Naive thymus-derived CD4-positive, alpha-beta T cell (primary cell): ENCODE results near the gene RFX7. TPM values are rescaled to one million over a fixed set of nuclear protein-coding genes. Genes with fewer than 3 reads are reported as not detected.

Experiments used
- ATAC-seq: fragments of 150-1000 bp; cut with Tn5 transposase; 2 replicates; pipeline ENCODE4 v1.10.0; 2021; ENCODE audit warnings: mild to moderate bottlenecking, moderate library complexity
- CTCF ChIA-PET: fragments of 350-600 bp; sonication (Branson Sonifier 250); formaldehyde crosslinking; loops from one replicate; lab custom pipeline; 2021; ENCODE audit warnings: antibody characterized with exemption; lab: Charles Lee
- POLR2A ChIA-PET: fragments of 350-600 bp; sonication (Branson Sonifier 250); formaldehyde crosslinking; loops from one replicate; lab custom pipeline; 2021; ENCODE audit warnings: antibody characterized with exemption, inconsistent platforms; lab: Charles Lee
- DNase-seq, 9 donors: peaks; one replicate each; pipeline versions ENCODE4 v3.0.0 to v3.0.0-alpha.2; 2020 to 2022; ENCODE audit warnings: mixed read lengths in 1 of 9
- H3K27ac ChIP-seq: one replicate; pipeline ENCODE4 v1.7.0; 2013; ENCODE audit warnings: mild to moderate bottlenecking, low read depth, low read length, moderate library complexity
- H3K27me3 ChIP-seq, 2 donors: one replicate each; pipeline ENCODE4 v1.7.0; 2013; ENCODE audit warnings: low read length in 2 of 2, mild to moderate bottlenecking in 2 of 2, moderate library complexity in 2 of 2; ENCODE audit not compliant: control insufficient read depth in 2 of 2, insufficient read depth in 2 of 2
- H3K36me3 ChIP-seq, 3 experiments: 1 replicate in 2 of 3; 2 replicates in 1 of 3; pipeline ENCODE4 v1.7.0; 2013; ENCODE audit warnings: low read length in 3 of 3, mild to moderate bottlenecking in 3 of 3, moderate library complexity in 1 of 3; ENCODE audit not compliant: insufficient read depth in 3 of 3, control insufficient read depth in 2 of 3
- H3K4me1 ChIP-seq, 2 donors: one replicate each; pipeline ENCODE4 v1.7.0; 2013; ENCODE audit warnings: low read length in 2 of 2, mild to moderate bottlenecking in 2 of 2, moderate library complexity in 1 of 2; ENCODE audit not compliant: control insufficient read depth in 2 of 2, insufficient read depth in 2 of 2
- H3K4me3 ChIP-seq: 2 replicates; pipeline ENCODE4 v1.7.0; 2013; ENCODE audit warnings: mild to moderate bottlenecking, low read length
- H3K9me3 ChIP-seq, 3 experiments: 1 replicate in 2 of 3; 2 replicates in 1 of 3; pipeline ENCODE4 v1.7.0; 2013; ENCODE audit warnings: low read length in 3 of 3; ENCODE audit not compliant: control insufficient read depth in 2 of 3
- H3K27ac Mint-ChIP-seq, 9 donors: one replicate each; pipeline ENCODE4 v1.8.0; 2020 to 2022; ENCODE audit warnings: mixed read lengths in 9 of 9, mild to moderate bottlenecking in 8 of 9, moderate library complexity in 5 of 9, inconsistent platforms in 2 of 9
- H3K27me3 Mint-ChIP-seq, 5 donors: one replicate each; pipeline ENCODE4 v1.8.0; 2021 to 2022; ENCODE audit warnings: mixed read lengths in 5 of 5, mild to moderate bottlenecking in 1 of 5
- H3K36me3 Mint-ChIP-seq, 5 donors: one replicate each; pipeline ENCODE4 v1.8.0; 2020 to 2022; ENCODE audit warnings: mixed read lengths in 5 of 5, mild to moderate bottlenecking in 3 of 5, inconsistent platforms in 1 of 5
- H3K4me1 Mint-ChIP-seq, 7 donors: one replicate each; pipeline ENCODE4 v1.8.0; 2020 to 2022; ENCODE audit warnings: mixed read lengths in 7 of 7, mild to moderate bottlenecking in 3 of 7, inconsistent platforms in 1 of 7
- H3K4me3 Mint-ChIP-seq, 10 donors: one replicate each; pipeline ENCODE4 v1.8.0; 2020 to 2022; ENCODE audit warnings: mild to moderate bottlenecking in 10 of 10, mixed read lengths in 10 of 10, moderate library complexity in 6 of 10, inconsistent platforms in 2 of 10
- H3K9me3 Mint-ChIP-seq, 11 donors: one replicate each; pipeline ENCODE4 v1.8.0; 2020 to 2022; ENCODE audit warnings: mixed read lengths in 11 of 11, mild to moderate bottlenecking in 4 of 11, inconsistent platforms in 1 of 11, moderate library complexity in 1 of 11
- intact Hi-C, 2 donors: fragments of 100-400 bp; cut with micrococcal nuclease; formaldehyde crosslinking; loops; one replicate each; pipeline ENCODE4 v1.15.1; 2023
- polyA plus RNA-seq, 2 donors: library from polyadenylated mRNA; unstranded; fragments of 300-500 nt; fragmentation: Illumina TruSeq; gene quantifications; one replicate each; pipeline ENCODE4 v1.2.3, GENCODE V29; 2021
- total RNA-seq, 6 experiments: library from RNA in 5 of 6; stranded (reverse) in 5 of 6; gene quantifications; 1 replicate in 5 of 6; 2 replicates in 1 of 6; pipeline ENCODE4 v1.2.3 and lab custom pipeline; 2021 to 2026

The RFX7 gene
- total and polyA plus RNA-seq, 7 experiments from 2014 or later, result 4.1 to 48.7 (median 22.3) TPM

DNA sequence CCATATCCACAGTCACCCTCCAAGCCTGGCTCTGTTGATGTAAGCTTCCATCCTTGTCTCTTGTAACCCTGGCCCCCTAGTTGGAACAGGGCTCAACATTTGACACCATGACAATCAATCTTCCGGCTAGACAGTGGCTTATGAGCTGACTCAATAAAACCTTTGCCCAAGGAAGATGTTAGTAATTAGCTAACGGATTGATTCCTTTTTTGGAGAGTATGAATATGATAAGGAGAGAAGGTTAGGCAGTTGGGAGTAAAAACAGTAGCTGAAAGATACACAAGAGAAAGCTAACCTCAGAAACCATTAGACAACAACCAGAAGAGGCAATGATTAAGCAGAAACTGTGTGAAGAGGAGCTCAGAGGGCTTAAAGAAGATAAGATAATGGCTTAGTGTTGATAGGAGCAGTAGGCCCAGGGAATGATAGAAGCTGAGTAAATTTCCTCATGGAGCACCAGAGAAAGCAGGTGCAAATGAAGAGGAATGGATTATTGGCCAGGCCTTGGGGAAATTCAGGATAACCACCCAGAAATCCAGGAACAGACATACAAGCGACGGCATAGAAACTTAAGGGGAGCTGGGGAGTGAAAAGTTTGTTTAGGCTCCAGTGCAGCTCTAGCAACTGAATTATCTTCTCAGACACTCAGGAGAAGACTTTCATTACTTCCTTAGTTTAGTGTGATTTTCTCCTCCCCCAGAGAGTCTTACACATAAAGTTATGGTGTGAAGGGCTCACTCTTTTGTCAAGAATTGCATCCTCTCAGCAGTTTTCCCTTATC is 7.8 kb upstream of the RFX7 start:
- DNase-seq (no peak), ATAC-seq (no peak)
- Mint-ChIP-seq H3K9me3 (no peaks in the 10 kb centered on the region), H3K36me3 (no peaks in the 10 kb centered on the region), H3K4me1 (peaks cover 0 to 3% (median 0%) of the 10 kb centered on the region in 7 donors), H3K4me3 (no peak overlapping the region), H3K27ac (peak overlapping the region in 1 of 9 donors; percentile 6), H3K27me3 (peaks cover 17 to 30% (median 28%) of the 10 kb centered on the region in 5 donors)
- no peaks in the 10 kb centered on the region for H3K9me3 ChIP-seq
- no peaks in the 10 kb centered on the region for H3K4me1 ChIP-seq
- intact Hi-C loops, result no loop called here
- CTCF ChIA-PET, result interaction anchor here (0.8 kb wide), 1 partner anchor 9 kb away, joined by 3 read pairs; no protein-coding TSS in a partner anchor
- no peaks in the 10 kb centered on the region for H3K27me3 ChIP-seq
- no peak overlapping the region for H3K4me3 ChIP-seq
- POLR2A ChIA-PET, result interaction anchor here (0.7 kb wide), 1 partner anchor 262 kb away, joined by 3 read pairs; no protein-coding TSS in a partner anchor
- no peak overlapping the region for H3K27ac ChIP-seq
- no peaks in the 10 kb centered on the region for H3K36me3 ChIP-seq

DNA sequence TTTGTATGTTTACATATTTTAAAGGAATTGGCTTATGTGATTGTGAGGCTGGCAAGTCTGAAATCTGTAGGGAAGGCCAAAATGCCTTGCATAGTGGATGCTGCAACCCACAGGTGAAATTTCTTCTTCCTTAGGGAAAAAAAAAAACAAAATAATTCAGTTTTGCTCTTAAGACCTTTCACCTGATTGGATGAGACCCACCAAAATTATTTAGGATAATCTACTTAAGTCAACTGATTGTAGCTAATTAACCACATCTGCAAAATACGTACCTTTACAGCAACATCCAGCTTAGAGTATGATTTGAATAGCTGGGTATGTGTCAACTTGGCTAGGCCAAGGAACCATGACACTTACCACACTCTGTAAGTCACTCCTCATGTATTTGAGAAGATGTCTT is 6.9 kb upstream of the RFX7 start:
- Mint-ChIP-seq H3K27me3 (peaks cover 17 to 28% (median 23%) of the 10 kb centered on the region in 5 donors), H3K4me3 (no peak overlapping the region), H3K36me3 (no peaks in the 10 kb centered on the region), H3K27ac (no peak overlapping the region), H3K4me1 (peaks cover 6 to 9% (median 6%) of the 10 kb centered on the region in 7 donors), H3K9me3 (no peaks in the 10 kb centered on the region)
- ChIA-PET POLR2A (no interaction called here), CTCF (no interaction called here)
- H3K27me3 ChIP-seq, result no peaks in the 10 kb centered on the region
- no peaks in the 10 kb centered on the region for H3K36me3 ChIP-seq
- H3K27ac ChIP-seq, result no peak overlapping the region
- no peak overlapping the region for H3K4me3 ChIP-seq
- DNase-seq, result no peak
- no peaks in the 10 kb centered on the region for H3K9me3 ChIP-seq
- intact Hi-C loops, result no loop called here
- ATAC-seq, result no peak
- peaks cover 1 to 6% of the 10 kb centered on the region in 2 donors for H3K4me1 ChIP-seq

DNA sequence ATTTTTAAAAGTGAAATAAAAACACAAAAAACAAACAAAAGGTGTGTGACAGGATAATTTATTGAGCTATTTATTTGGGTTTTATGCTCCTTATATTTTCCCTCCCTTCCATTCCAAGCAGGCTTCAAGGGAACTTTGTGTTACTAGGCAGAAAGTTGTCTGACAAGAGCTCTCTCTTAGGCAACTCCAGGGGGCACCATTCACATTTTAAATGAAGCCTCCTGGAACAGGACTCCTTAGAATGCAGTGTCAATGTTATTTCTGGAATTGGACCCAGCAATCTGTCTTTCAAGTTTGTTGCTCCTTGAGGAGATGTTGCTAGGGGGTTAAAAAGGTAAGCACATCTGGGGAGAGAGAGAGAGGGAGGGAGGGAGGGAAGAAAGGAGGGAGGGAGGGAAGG is 5.4 kb upstream of the RFX7 start:
- Histone ChIP-seq H3K4me1 (peaks cover 11 to 15% of the 10 kb centered on the region in 2 donors), H3K27me3 (no peaks in the 10 kb centered on the region), H3K4me3 (no peak overlapping the region), H3K27ac (no peak overlapping the region), H3K9me3 (no peaks in the 10 kb centered on the region), H3K36me3 (no peaks in the 10 kb centered on the region)
- no peak for ATAC-seq
- ChIA-PET CTCF (interaction anchor here (0.6 to 0.9 kb wide), 3 partner anchors 26 to 201 kb away, joined by 3 read pairs; no protein-coding TSS in a partner anchor), POLR2A (no interaction called here)
- Mint-ChIP-seq H3K27ac (no peak overlapping the region), H3K36me3 (peaks cover 0 to 1% (median 0%) of the 10 kb centered on the region in 5 donors), H3K9me3 (no peaks in the 10 kb centered on the region), H3K27me3 (peaks cover 12 to 19% (median 15%) of the 10 kb centered on the region in 5 donors), H3K4me1 (peaks cover 14 to 25% (median 22%) of the 10 kb centered on the region in 7 donors), H3K4me3 (no peak overlapping the region)
- no peak for DNase-seq
- intact Hi-C loops, result loop anchor here (1.0 to 10.0 kb wide), 5 partner anchors 164 to 964 kb away; partner anchors contain the start of gene RAB27A (in 1 of the 2)

DNA sequence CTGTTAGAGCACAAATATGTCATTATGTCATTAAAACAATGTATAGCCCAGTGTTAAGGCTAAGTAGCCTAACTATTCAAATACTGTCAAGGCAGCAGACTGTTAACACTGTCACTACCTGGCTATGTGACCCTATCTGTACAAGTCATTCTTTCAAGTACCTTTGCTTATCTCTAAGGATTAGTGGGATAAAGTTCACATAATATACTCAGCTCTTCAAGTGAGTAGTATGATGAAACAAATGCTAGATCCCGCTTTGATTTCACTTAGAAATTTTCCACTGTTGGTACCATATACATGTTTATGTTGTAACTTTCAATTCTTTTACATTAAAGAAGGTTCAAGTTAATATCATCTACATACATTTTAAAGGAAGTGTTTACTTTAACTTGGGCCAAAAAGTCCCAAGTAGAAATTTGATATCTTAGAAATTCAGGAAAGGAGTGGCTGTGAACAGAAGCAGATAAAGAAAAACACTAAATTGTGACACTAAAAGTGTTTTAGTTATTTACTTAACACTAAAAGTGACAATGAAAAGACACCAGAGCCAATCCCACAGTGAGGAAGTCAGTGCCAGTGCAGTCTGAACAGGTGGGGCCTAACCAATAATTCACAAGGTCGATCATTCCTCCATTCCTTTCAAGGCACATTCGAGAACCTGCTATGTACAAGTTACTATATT is 4.8 kb upstream of the RFX7 start:
- ATAC-seq (no peak), DNase-seq (no peak)
- Histone ChIP-seq H3K27ac (no peak overlapping the region), H3K36me3 (peaks cover 0 to under 1% (median 0%) of the 10 kb centered on the region in 3 experiments), H3K4me3 (no peak overlapping the region), H3K9me3 (no peaks in the 10 kb centered on the region), H3K4me1 (peaks cover 11 to 15% of the 10 kb centered on the region in 2 donors), H3K27me3 (no peaks in the 10 kb centered on the region)
- Mint-ChIP-seq H3K36me3 (peaks cover 0 to 1% (median 0%) of the 10 kb centered on the region in 5 donors), H3K4me1 (peaks cover 14 to 26% (median 24%) of the 10 kb centered on the region in 7 donors), H3K27me3 (peaks cover 6 to 14% (median 8%) of the 10 kb centered on the region in 5 donors), H3K27ac (no peak overlapping the region), H3K4me3 (no peak overlapping the region), H3K9me3 (no peaks in the 10 kb centered on the region)
- ChIA-PET CTCF (interaction anchor here (0.6 to 0.9 kb wide), 3 partner anchors 26 to 200 kb away, joined by 3 read pairs; no protein-coding TSS in a partner anchor), POLR2A (no interaction called here)
- intact Hi-C loops, result loop anchor here (5.0 to 10.0 kb wide), 4 partner anchors 164 to 964 kb away; partner anchors contain the start of gene RAB27A (in 1 of the 2)

DNA sequence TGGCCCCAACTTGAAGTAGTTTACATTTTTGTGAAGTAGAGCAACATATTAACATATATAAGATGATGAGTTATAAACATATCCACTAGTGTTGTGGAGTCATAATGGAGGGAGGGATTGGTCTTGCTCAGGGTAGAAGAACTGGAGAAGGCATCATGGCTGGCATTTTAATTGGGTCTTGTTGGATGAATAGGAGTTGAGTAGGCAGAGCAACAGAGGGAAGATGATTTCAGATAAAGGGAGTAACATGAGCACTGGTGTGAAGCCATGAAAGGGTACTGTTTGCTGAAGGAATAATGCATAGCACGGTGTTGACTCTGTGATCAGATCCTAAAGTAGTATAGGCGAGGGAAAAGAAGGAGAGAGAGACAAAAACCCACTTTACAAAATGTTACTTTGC is 3.6 kb upstream of the RFX7 start:
- ATAC-seq (no peak), DNase-seq (no peak)
- Mint-ChIP-seq H3K27me3 (peaks cover 0 to 9% (median 2%) of the 10 kb centered on the region in 5 donors), H3K9me3 (no peaks in the 10 kb centered on the region), H3K36me3 (peaks cover 0 to 4% (median 0%) of the 10 kb centered on the region in 5 donors), H3K4me1 (peaks cover 14 to 29% (median 28%) of the 10 kb centered on the region in 7 donors), H3K4me3 (no peak overlapping the region), H3K27ac (no peak overlapping the region)
- no peaks in the 10 kb centered on the region for H3K9me3 ChIP-seq
- ChIA-PET CTCF (no interaction called here), POLR2A (no interaction called here)
- no peak overlapping the region for H3K4me3 ChIP-seq
- no peak overlapping the region for H3K27ac ChIP-seq
- no peaks in the 10 kb centered on the region for H3K27me3 ChIP-seq
- intact Hi-C loops, result loop anchor here (2.0 to 10.0 kb wide), 7 partner anchors 162 to 962 kb away; partner anchors contain the start of genes CCPG1 (in 1 of the 2), MNS1 (in 1 of the 2), NEDD4 (in 1 of the 2) and PIERCE2 (in 1 of the 2)
- H3K4me1 ChIP-seq, result peaks cover 11 to 15% of the 10 kb centered on the region in 2 donors
- peaks cover 0 to 4% (median 0%) of the 10 kb centered on the region in 3 experiments for H3K36me3 ChIP-seq
